Measurements from ENCODE around the gene ANXA4.
"Not testable (repeated sequence)": the region's sequence is repeated elsewhere in the genome, so short reads cannot be mapped to it uniquely, and the experiment has no call there.

The ANXA4 gene

GRCh38 chr2:69798909-69799526 lies 57.1 kb downstream of the ANXA4 start:
- peak overlapping the region; percentile 67 for H3K27ac ChIP-seq (ENCODE audit: low read depth, low read length)
- peaks cover 0 to 5% (median 0%) of the 10 kb centered on the region in 5 donors for H3K36me3 ChIP-seq (ENCODE audit: control insufficient read depth in 5 of 5, insufficient read depth in 5 of 5, low read length in 5 of 5)
- peak overlapping the region in 3 of 5 donors; percentile 53 to 73 (median 68) for H3K9ac ChIP-seq (ENCODE audit: low read length in 5 of 5)
- H3K4me3 ChIP-seq (ENCODE audit: low read depth in 1 of 5, low read length in 5 of 5): peak overlapping the region; percentile 46 to 71 (median 58)
- H3K27me3 ChIP-seq (ENCODE audit: control insufficient read depth in 5 of 5, insufficient read depth in 4 of 5, low read length in 5 of 5): no peaks in the 10 kb centered on the region
- no peaks in the 10 kb centered on the region for H3K9me3 ChIP-seq (ENCODE audit: control insufficient read depth in 5 of 5, low read length in 5 of 5)
- H3K4me1 ChIP-seq (ENCODE audit: control insufficient read depth in 5 of 5, insufficient read depth in 5 of 5, low read length in 5 of 5): peaks cover 4 to 20% (median 12%) of the 10 kb centered on the region in 5 donors

- Histone ChIP-seq H3K4me1 (ENCODE audit: control insufficient read depth in 5 of 5, insufficient read depth in 5 of 5, low read length in 5 of 5) (peaks cover 4 to 25% (median 12%) of the 10 kb centered on the region in 5 donors), H3K36me3 (ENCODE audit: control insufficient read depth in 5 of 5, insufficient read depth in 5 of 5, low read length in 5 of 5) (peaks cover under 1 to 17% (median 8%) of the 10 kb centered on the region in 5 donors), H3K4me3 (ENCODE audit: low read depth in 1 of 5, low read length in 5 of 5) (no peak overlapping the region), H3K27ac (ENCODE audit: low read depth, low read length) (no peak overlapping the region), H3K9me3 (ENCODE audit: control insufficient read depth in 5 of 5, low read length in 5 of 5) (no peaks in the 10 kb centered on the region), H3K27me3 (ENCODE audit: control insufficient read depth in 5 of 5, insufficient read depth in 4 of 5, low read length in 5 of 5) (no peaks in the 10 kb centered on the region), H3K9ac (ENCODE audit: low read length in 5 of 5) (no peak overlapping the region)
Observed at GRCh38 chr2:69801745-69802290, 59.9 kb downstream of the ANXA4 start.

GRCh38 chr2:69802781-69803367 lies 60.9 kb downstream of the ANXA4 start:
- H3K9ac ChIP-seq (ENCODE audit: low read length in 5 of 5): peak overlapping the region in 1 of 5 donors; percentile 16
- H3K27ac ChIP-seq (ENCODE audit: low read depth, low read length); H3K27me3 ChIP-seq (ENCODE audit: control insufficient read depth in 5 of 5, insufficient read depth in 4 of 5, low read length in 5 of 5); H3K9me3 ChIP-seq (ENCODE audit: control insufficient read depth in 5 of 5, low read length in 5 of 5); H3K4me3 ChIP-seq (ENCODE audit: low read depth in 1 of 5, low read length in 5 of 5): not testable (repeated sequence)
- peaks cover 9 to 27% (median 16%) of the 10 kb centered on the region in 5 donors for H3K36me3 ChIP-seq (ENCODE audit: control insufficient read depth in 5 of 5, insufficient read depth in 5 of 5, low read length in 5 of 5)
- H3K4me1 ChIP-seq (ENCODE audit: control insufficient read depth in 5 of 5, insufficient read depth in 5 of 5, low read length in 5 of 5): peaks cover 2 to 18% (median 12%) of the 10 kb centered on the region in 5 donors

- Histone ChIP-seq H3K9ac (ENCODE audit: low read length in 5 of 5) (no peak overlapping the region), H3K4me3 (ENCODE audit: low read depth in 1 of 5, low read length in 5 of 5) (no peak overlapping the region), H3K27ac (ENCODE audit: low read depth, low read length) (no peak overlapping the region), H3K9me3 (ENCODE audit: control insufficient read depth in 5 of 5, low read length in 5 of 5) (no peaks in the 10 kb centered on the region), H3K36me3 (ENCODE audit: control insufficient read depth in 5 of 5, insufficient read depth in 5 of 5, low read length in 5 of 5) (peaks cover 9 to 37% (median 23%) of the 10 kb centered on the region in 5 donors), H3K4me1 (ENCODE audit: control insufficient read depth in 5 of 5, insufficient read depth in 5 of 5, low read length in 5 of 5) (peaks cover 0 to 5% (median 0%) of the 10 kb centered on the region in 5 donors), H3K27me3 (ENCODE audit: control insufficient read depth in 5 of 5, insufficient read depth in 4 of 5, low read length in 5 of 5) (no peaks in the 10 kb centered on the region)
Observed at GRCh38 chr2:69804416-69804815, 62.5 kb downstream of the ANXA4 start.

GRCh38 chr2:69805887-69806286 lies 64.0 kb downstream of the ANXA4 start:
- no peak overlapping the region for H3K27ac ChIP-seq (ENCODE audit: low read depth, low read length)
- H3K4me3 ChIP-seq (ENCODE audit: low read depth in 1 of 5, low read length in 5 of 5): no peak overlapping the region
- H3K27me3 ChIP-seq (ENCODE audit: control insufficient read depth in 5 of 5, insufficient read depth in 4 of 5, low read length in 5 of 5): no peaks in the 10 kb centered on the region
- H3K9me3 ChIP-seq (ENCODE audit: control insufficient read depth in 5 of 5, low read length in 5 of 5): no peaks in the 10 kb centered on the region
- H3K9ac ChIP-seq (ENCODE audit: low read length in 5 of 5): no peak overlapping the region
- peaks cover 0 to 5% (median 0%) of the 10 kb centered on the region in 5 donors for H3K4me1 ChIP-seq (ENCODE audit: control insufficient read depth in 5 of 5, insufficient read depth in 5 of 5, low read length in 5 of 5)
- H3K36me3 ChIP-seq (ENCODE audit: control insufficient read depth in 5 of 5, insufficient read depth in 5 of 5, low read length in 5 of 5): peaks cover 9 to 47% (median 34%) of the 10 kb centered on the region in 5 donors

- Histone ChIP-seq H3K27ac (ENCODE audit: low read depth, low read length) (no peak overlapping the region), H3K36me3 (ENCODE audit: control insufficient read depth in 5 of 5, insufficient read depth in 5 of 5, low read length in 5 of 5) (peaks cover 16 to 68% (median 55%) of the 10 kb centered on the region in 5 donors), H3K4me1 (ENCODE audit: control insufficient read depth in 5 of 5, insufficient read depth in 5 of 5, low read length in 5 of 5) (peaks cover 0 to 5% (median 0%) of the 10 kb centered on the region in 5 donors)
Observed at GRCh38 chr2:69807821-69808540, 66.0 kb downstream of the ANXA4 start.

GRCh38 chr2:69810550-69810949 lies 68.6 kb downstream of the ANXA4 start:
- Histone ChIP-seq H3K9ac (ENCODE audit: low read length in 5 of 5) (no peak overlapping the region), H3K27me3 (ENCODE audit: control insufficient read depth in 5 of 5, insufficient read depth in 4 of 5, low read length in 5 of 5) (no peaks in the 10 kb centered on the region), H3K4me1 (ENCODE audit: control insufficient read depth in 5 of 5, insufficient read depth in 5 of 5, low read length in 5 of 5) (no peaks in the 10 kb centered on the region), H3K36me3 (ENCODE audit: control insufficient read depth in 5 of 5, insufficient read depth in 5 of 5, low read length in 5 of 5) (peaks cover 16 to 83% (median 59%) of the 10 kb centered on the region in 5 donors), H3K9me3 (ENCODE audit: control insufficient read depth in 5 of 5, low read length in 5 of 5) (no peaks in the 10 kb centered on the region), H3K4me3 (ENCODE audit: low read depth in 1 of 5, low read length in 5 of 5) (no peak overlapping the region), H3K27ac (ENCODE audit: low read depth, low read length) (no peak overlapping the region)

More at GRCh38 chr2:69807821-69808540, 66.0 kb downstream of the ANXA4 start:
- peak overlapping the region in 1 of 5 donors; percentile 7 for H3K9ac ChIP-seq (ENCODE audit: low read length in 5 of 5)
- no peak overlapping the region for H3K4me3 ChIP-seq (ENCODE audit: low read depth in 1 of 5, low read length in 5 of 5)
- H3K27me3 ChIP-seq (ENCODE audit: control insufficient read depth in 5 of 5, insufficient read depth in 4 of 5, low read length in 5 of 5): no peaks in the 10 kb centered on the region
- no peaks in the 10 kb centered on the region for H3K9me3 ChIP-seq (ENCODE audit: control insufficient read depth in 5 of 5, low read length in 5 of 5)

GRCh38 chr2:69811018-69811417 lies 69.1 kb downstream of the ANXA4 start:
- peaks cover 16 to 84% (median 57%) of the 10 kb centered on the region in 5 donors for H3K36me3 ChIP-seq (ENCODE audit: control insufficient read depth in 5 of 5, insufficient read depth in 5 of 5, low read length in 5 of 5)

GRCh38 chr2:69811591-69811990 lies 69.7 kb downstream of the ANXA4 start:
- Histone ChIP-seq H3K9me3 (ENCODE audit: control insufficient read depth in 5 of 5, low read length in 5 of 5) (no peaks in the 10 kb centered on the region), H3K4me1 (ENCODE audit: control insufficient read depth in 5 of 5, insufficient read depth in 5 of 5, low read length in 5 of 5) (no peaks in the 10 kb centered on the region), H3K36me3 (ENCODE audit: control insufficient read depth in 5 of 5, insufficient read depth in 5 of 5, low read length in 5 of 5) (peaks cover 16 to 79% (median 52%) of the 10 kb centered on the region in 5 donors), H3K27me3 (ENCODE audit: control insufficient read depth in 5 of 5, insufficient read depth in 4 of 5, low read length in 5 of 5) (no peaks in the 10 kb centered on the region), H3K9ac (ENCODE audit: low read length in 5 of 5) (no peak overlapping the region), H3K27ac (ENCODE audit: low read depth, low read length) (no peak overlapping the region), H3K4me3 (ENCODE audit: low read depth in 1 of 5, low read length in 5 of 5) (no peak overlapping the region)

More at GRCh38 chr2:69811018-69811417, 69.1 kb downstream of the ANXA4 start:
- no peaks in the 10 kb centered on the region for H3K9me3 ChIP-seq (ENCODE audit: control insufficient read depth in 5 of 5, low read length in 5 of 5)
- H3K27ac ChIP-seq (ENCODE audit: low read depth, low read length): no peak overlapping the region
- no peak overlapping the region for H3K4me3 ChIP-seq (ENCODE audit: low read depth in 1 of 5, low read length in 5 of 5)
- H3K27me3 ChIP-seq (ENCODE audit: control insufficient read depth in 5 of 5, insufficient read depth in 4 of 5, low read length in 5 of 5): no peaks in the 10 kb centered on the region
- no peak overlapping the region for H3K9ac ChIP-seq (ENCODE audit: low read length in 5 of 5)
- no peaks in the 10 kb centered on the region for H3K4me1 ChIP-seq (ENCODE audit: control insufficient read depth in 5 of 5, insufficient read depth in 5 of 5, low read length in 5 of 5)

All from subcutaneous abdominal adipose tissue (tissue), 5 donors.